Measurements from ENCODE around the gene KLHDC7A. TPM values are rescaled to one million over a fixed set of nuclear protein-coding genes. Genes with fewer than 3 reads are reported as not detected.
A peak's percentile ranks its signal among the peaks of the same experiment; 100 is the strongest.

KLHDC7A gene
- total and polyA plus RNA-seq, 12 donors, result 0.09 to 0.14 (median 0.13) TPM; not detected in 7

GRCh38 chr1:18463063-18463462 is 17.7 kb upstream of the KLHDC7A start:
- no peak overlapping the region for H3K27ac ChIP-seq
- DNase-seq (no peak), ATAC-seq (no peak)
- TF ChIP-seq, protein P1, sequence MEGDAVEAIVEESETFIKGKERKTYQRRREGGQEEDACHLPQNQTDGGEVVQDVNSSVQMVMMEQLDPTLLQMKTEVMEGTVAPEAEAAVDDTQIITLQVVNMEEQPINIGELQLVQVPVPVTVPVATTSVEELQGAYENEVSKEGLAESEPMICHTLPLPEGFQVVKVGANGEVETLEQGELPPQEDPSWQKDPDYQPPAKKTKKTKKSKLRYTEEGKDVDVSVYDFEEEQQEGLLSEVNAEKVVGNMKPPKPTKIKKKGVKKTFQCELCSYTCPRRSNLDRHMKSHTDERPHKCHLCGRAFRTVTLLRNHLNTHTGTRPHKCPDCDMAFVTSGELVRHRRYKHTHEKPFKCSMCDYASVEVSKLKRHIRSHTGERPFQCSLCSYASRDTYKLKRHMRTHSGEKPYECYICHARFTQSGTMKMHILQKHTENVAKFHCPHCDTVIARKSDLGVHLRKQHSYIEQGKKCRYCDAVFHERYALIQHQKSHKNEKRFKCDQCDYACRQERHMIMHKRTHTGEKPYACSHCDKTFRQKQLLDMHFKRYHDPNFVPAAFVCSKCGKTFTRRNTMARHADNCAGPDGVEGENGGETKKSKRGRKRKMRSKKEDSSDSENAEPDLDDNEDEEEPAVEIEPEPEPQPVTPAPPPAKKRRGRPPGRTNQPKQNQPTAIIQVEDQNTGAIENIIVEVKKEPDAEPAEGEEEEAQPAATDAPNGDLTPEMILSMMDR (IDR thresholded peaks at IDR 0.05), result no peak
- no peak overlapping the region for H3K4me3 ChIP-seq
- no peaks in the 10 kb centered on the region for H3K9me3 ChIP-seq
- 71 to 79% methylated on average over 8 of the region's 8 CpGs for WGBS, 2 donors
- H3K36me3 ChIP-seq, result no peaks in the 10 kb centered on the region
- H3K27me3 ChIP-seq, result peaks cover 4 to 67% (median 39%) of the 10 kb centered on the region in 7 donors
- intact Hi-C loops (cut with DNase I), result no loop called here
- H3K4me1 ChIP-seq, result no peaks in the 10 kb centered on the region

DNA sequence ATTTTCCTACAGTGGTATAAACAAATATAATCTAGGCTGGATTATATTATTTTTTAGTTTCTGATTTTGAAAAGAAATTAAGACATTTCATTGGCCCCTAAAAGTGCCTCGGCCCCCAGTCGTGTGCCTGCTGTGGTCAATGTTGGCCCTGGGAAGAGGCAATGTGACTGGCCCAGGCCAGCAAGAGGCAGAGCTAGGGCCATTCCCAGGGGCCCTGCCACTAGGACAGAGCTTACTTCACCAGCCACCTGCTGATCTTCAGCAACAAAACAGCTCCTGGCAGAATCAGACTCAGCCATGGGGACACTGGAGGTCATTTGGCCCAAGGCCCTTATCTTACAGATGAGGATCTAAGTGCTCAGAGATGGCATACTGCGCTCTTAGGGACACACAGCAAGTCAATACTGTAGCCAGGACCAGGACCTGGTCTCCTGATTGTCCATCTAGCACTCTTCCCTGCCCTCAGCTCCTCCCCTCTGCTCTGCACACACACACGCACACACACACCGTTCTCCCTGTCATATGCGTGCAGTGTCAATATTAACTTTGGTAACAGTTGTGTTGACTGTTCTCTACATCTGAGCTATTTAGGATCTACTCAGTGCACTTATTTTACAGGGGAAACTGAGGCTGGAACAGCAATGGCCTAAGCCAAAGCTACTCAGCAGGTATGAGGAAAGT is 16.6 kb upstream of the KLHDC7A start:
- Histone ChIP-seq H3K36me3 (no peaks in the 10 kb centered on the region), H3K4me3 (no peak overlapping the region), H3K9me3 (no peaks in the 10 kb centered on the region), H3K4me1 (no peaks in the 10 kb centered on the region), H3K27me3 (peaks cover 4 to 62% (median 34%) of the 10 kb centered on the region in 7 donors), H3K27ac (no peak overlapping the region)
- DNase-seq (no peak), ATAC-seq (no peak)
- TF ChIP-seq, protein P1 (IDR thresholded peaks at IDR 0.05), result no peak
- intact Hi-C loops (cut with DNase I), result no loop called here
- WGBS, 2 donors, result 83 to 85% methylated on average over 6 of the region's 6 CpGs

DNA sequence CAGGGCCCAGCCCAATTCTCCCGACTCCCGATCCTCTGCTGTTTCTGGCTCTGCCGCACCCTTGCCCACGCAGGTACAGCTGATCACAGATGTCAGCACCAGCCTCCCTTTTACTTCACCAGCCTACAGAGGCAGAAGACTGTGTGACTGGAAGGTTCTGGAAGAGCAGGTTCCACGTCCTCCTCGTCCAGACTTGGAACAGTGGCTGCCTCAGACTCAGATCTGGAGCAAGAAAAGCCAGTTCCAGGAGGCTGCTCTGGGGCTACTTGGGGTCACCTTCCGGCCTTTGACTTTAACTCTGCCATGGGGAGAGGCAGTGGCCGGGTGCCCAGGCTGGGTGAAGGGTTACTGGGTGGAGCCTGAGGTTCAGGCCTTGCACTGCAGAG is 16.1 kb upstream of the KLHDC7A start:
- WGBS, 2 donors, result 70 to 77% methylated on average over 8 of the region's 8 CpGs

GRCh38 chr1:18466676-18467075 is 14.1 kb upstream of the KLHDC7A start:
- H3K4me1 ChIP-seq, result no peaks in the 10 kb centered on the region
- intact Hi-C loops (cut with DNase I), result no loop called here
- WGBS, 2 donors, result 68 to 70% methylated on average over 7 of the region's 7 CpGs
- H3K27me3 ChIP-seq, result peaks cover 2 to 61% (median 21%) of the 10 kb centered on the region in 7 donors
- ATAC-seq (no peak), DNase-seq (no peak)
- H3K27ac ChIP-seq, result no peak overlapping the region
- no peaks in the 10 kb centered on the region for H3K9me3 ChIP-seq
- TF ChIP-seq, protein P1 (IDR thresholded peaks at IDR 0.05), result no peak
- H3K4me3 ChIP-seq, result no peak overlapping the region
- no peaks in the 10 kb centered on the region for H3K36me3 ChIP-seq

More for the DNA sequence above, 16.1 kb upstream of the KLHDC7A start:
- ATAC-seq (peak in 1 of 8 donors; percentile 20), DNase-seq (no peak)
- Histone ChIP-seq H3K27me3 (peaks cover 4 to 57% (median 36%) of the 10 kb centered on the region in 7 donors), H3K9me3 (no peaks in the 10 kb centered on the region), H3K36me3 (no peaks in the 10 kb centered on the region), H3K4me3 (no peak overlapping the region), H3K4me1 (no peaks in the 10 kb centered on the region), H3K27ac (no peak overlapping the region)
- TF ChIP-seq, protein P1 (IDR thresholded peaks at IDR 0.05), result no peak
- intact Hi-C loops (cut with DNase I), result no loop called here
